ENCODE data around the gene NUP133. TPM values are rescaled to one million over a fixed set of nuclear protein-coding genes. Genes with fewer than 3 reads are reported as not detected.
A peak's percentile ranks its signal among the peaks of the same experiment; 100 is the strongest.
"Not testable (repeated sequence)": the region's sequence is repeated elsewhere in the genome, so short reads cannot be mapped to it uniquely, and the experiment has no call there.

Gene NUP133
- total RNA-seq, 1 experiment from 2014 or later: 38.7 TPM

DNA sequence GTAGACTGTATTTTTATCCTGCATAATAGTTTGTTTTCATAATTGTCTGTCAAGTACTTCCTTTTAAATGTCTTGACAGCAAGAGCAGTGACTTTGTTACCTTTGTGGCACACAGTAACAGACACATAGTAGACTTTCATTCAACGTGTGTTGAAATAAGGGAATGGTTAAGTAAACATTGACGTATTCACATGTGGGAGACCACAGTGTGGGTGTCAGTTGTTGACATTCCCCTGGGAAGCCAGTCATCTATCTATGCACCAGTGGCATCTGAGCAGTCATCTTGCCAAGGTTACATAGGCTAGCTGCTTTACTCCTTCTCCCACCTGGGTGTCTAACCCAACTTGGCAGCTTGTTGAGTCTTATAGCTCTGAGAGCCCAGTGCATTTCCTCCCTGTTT is 1.4 kb upstream of the NUP133 start:
- no peak for DNase-seq (ENCODE audit: low read depth)

DNA sequence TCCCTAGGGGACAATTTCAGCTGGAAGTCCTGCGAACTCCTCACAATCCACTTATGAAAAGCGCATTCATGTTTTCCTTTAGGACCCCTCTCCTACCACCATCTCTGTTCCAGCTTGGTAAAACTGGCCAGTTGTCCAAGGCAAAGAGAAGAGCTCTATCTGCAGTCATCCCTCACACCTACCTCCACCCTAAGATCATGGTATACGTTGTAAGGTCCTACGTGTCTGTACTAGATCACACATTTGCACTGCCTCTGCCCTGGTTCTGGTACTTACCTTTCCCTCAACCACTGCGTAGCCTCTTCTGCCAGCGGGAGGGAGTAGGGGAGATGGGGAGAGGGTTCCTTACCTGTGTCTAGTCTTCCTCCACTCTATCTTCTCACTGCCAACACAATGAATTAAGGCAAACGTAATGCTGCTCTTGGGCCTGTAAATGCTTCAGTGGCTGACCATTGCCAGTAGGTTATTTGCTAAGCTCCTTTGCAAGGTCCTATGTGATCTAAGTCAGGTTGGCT is 739 bp upstream of the NUP133 start:
- no peak for DNase-seq (ENCODE audit: low read depth)

DNA sequence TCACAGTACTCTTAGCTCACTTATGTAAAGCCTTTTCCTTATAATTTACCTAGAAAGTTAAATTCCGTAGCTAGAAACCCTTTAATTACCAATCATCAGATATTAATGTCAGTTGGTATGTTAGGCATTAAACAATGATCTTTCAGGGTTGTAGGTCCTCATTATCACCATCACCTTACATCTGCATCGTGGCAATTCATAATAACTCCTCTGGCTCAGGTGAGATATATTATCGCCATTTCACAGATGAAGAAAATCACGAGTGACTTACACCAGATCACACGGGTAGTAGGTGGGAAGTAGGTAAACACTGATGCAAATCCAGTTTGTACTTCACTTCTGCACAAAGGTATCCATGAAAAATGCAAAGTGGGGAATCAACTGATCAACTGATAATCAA is 639 bp downstream of the NUP133 start:
- no peak for DNase-seq (ENCODE audit: low read depth)

DNA sequence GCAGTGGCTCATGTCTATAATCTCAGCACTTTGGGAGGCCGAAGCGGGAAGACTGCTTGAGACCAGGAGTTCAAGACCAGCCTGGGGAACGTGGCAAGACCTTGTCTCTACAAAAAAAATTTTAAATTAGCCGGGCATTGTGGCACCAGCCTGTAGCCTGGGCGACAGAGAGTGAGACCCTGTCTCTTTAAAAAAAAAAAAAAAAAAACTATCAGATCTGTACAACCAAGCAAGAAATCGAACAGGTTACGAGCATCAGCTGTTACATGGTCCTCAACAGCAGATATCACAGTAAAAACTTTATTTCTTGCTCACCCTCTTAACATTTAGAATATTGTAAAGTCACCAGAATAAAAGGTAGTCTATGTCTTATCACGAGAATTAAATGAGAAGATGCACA is 1.5 kb downstream of the NUP133 start:
- no peak for DNase-seq (ENCODE audit: low read depth)

DNA sequence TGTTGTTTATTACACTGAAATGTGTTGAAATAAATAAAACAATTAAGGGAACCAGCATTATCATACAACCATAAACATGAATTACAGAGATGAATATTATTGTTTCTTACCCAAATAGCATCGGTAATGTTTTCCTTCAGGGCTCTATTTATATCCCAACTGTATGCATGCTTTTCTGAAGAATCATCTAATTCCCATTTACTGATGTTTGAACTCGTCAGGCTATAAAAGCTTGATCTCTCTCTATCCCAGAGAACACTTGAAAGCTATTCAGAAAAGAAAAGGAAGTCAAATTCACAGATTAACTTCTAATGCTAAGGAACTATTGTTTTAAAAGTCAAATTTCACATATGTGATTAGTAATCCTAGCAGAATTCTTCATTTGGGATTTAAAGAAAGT is 12.4 kb downstream of the NUP133 start:
- no peak for DNase-seq (ENCODE audit: low read depth)

DNA sequence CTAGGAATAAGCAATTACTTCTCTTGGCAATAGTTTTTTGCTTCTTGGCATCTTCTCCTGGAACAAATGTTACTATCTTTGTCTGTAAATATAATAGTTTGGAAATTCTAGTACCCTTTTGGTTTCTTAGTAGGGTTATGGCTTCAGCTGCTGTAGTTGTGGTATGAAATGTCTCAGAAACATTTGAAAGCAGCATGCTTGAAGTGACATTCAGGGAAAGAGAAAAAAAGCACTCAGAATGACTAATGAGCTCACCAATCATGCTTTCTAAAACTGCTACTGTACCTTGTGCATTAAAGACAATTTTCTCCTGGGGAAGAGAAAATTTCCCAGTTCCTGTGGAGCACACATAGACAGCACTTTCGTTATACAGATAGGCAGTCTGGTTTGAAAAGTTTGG is 21.0 kb downstream of the NUP133 start:
- DNase-seq (ENCODE audit: low read depth): no peak

DNA sequence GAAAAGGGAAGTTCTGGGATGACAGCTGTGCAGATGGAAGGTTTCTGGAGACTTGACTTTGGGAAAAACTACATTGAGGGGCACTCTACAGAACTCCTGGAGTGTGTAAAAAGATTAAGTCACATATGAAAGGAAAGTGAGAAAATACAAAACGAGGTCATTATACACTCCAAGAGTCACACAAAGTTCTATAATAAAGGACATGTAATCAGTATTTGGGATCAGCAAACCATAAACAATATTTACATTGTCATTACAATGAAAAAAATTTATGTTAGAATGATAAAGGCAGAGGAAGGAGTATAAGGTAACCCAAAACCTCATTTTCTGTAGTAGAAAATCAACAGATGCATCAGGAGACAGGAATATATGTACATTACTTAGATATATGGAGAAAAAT is 22.8 kb downstream of the NUP133 start:
- no peak for DNase-seq (ENCODE audit: low read depth)

DNA sequence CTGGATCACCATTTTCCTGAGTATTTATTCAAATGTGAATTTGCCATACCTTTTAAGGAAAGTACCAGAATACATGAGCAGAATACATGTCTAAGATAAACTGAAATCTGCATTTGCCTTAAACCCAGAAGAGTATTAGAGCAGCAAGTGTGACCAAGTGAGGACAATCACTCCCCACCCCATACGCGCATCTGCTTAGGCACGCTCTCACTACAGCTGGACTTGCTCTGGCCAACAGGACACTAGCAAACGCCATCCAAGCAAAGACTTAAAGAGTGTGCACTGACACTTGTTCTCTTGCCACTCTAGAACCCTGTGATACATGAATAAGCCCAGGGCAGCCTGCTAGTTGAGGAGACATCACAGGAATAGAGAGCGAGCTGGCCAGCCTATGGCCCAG is 25.6 kb downstream of the NUP133 start:
- DNase-seq (ENCODE audit: low read depth): no peak

DNA sequence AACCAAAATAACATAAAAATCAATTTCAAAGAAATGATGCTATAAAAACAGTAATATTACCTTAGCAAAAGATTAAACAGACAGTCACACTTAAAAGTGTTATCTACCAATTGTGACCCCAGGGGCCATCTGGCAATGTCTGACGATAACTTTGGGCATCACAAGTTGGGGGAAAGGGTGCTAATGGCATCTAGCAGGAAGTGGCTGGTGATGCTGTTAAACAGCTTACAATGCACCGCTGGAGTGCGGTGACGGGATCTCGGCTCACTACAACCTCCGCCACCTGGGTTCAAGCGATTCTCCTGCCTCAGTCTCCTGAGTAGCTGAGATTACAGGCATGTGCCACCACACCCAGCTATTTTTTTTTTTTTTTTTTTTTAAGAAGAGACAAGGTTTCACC is 27.6 kb downstream of the NUP133 start:
- DNase-seq (ENCODE audit: low read depth): no peak

DNA sequence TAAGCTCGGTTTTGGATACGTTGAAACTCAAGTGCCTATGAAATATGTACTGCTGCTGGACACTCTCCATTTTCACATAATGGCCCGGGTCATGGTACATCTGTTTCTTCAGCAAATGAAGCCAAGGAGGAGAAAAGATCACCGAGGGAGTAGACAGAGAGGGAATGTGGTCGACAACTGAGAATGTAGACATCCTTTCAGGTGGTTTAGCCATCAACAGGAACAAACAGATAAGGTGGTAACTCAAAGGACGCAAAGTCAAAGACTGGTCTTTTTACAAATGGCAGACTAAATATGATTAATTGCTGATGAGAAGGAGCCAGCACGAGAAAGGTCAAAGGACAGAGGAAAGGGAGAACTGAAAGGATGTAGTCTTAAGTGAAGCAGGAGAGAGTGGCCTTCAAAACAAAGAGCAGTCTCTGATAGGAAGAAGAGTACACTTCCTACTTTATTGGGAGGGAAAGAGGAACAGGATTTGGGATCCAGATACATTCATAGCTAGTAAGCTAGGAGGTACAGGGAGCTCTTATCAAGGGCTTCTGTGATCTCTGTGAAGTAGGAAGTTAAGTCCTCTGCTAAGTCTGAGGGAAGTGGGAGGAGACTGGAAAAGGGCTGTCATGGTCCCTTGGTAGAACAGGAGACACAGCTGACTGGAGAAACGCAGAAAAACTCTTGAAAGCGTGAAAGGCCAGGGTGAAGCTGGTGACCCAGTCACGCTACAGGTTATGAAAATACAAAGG is 28.3 kb downstream of the NUP133 start:
- no peak for DNase-seq (ENCODE audit: low read depth)

DNA sequence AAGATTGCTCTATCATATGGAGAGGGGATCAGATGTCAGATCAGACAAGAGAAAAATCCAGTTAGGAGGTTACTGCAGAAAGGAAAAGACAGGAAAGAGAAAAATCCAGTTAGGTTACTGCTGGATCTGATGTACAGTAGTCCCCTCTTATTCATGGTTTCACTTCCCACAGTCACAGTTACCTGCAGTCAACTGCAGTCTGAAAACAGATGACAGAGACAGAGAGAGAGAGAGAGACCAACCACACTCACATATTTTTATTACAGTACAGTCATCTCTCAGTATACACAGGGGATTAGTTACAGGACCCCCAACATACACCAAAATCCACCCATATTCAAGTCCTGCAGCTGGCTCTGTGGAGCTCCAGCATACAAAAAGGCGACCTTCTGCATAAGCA is 29.3 kb downstream of the NUP133 start:
- DNase-seq (ENCODE audit: low read depth): no peak

DNA sequence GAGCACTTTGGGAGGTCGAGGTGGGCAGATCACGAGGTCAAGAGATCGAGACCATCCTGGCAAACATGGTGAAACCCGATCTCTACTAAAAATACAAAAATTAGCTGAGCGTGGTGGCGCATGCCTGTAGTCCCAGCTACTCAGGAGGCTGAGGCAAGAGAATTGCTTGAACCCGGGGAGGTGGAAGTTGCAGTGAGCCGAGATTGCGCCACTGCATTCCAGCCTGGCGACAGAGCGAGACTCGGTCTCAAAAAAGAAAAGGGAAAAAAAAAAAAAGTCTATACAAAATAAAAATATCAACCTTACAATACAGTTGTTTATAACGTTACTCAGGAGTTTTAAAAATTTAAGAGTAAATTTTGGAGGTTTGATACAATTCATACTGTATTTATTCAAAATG is 32.3 kb downstream of the NUP133 start:
- not testable (repeated sequence) for DNase-seq (ENCODE audit: low read depth)

DNA sequence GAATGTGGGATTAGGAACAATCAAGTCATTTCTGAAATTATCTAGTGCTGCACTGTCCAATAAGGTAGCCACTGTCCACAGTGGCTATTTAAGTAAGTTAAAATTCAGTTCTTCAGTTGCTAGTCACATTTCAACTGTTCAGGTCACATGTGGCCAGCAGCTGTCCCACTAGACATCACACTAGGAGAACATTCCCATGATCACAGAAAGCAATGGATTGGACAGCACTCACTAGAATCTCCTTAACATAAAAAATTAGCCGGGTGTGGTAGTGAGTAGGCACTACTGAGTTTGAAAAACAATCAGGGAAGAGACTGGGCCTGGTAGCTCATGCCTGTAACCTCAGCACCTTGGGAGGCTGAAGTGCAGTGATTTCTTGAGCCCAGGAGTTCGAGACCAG is 33.6 kb downstream of the NUP133 start:
- no peak for DNase-seq (ENCODE audit: low read depth)

DNA sequence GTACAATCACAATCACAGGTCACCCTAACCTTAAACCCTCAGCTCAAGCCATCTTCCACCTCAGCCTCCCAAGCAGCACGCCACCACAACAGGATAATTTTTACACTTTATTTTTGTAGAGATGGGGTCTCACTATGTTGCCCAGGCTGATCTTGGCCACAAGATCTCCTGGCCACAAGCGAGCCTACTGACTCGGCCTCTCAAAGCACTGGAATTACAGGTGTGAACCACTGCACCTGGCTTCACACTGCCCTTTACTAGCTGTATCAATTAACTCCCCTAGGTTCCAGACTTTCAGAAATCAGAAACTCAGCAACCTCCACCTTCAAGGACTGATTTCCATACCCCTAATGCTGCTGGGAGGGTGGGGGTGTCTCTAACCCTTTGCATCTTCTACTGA is 37.0 kb downstream of the NUP133 start:
- DNase-seq (ENCODE audit: low read depth): no peak

DNA sequence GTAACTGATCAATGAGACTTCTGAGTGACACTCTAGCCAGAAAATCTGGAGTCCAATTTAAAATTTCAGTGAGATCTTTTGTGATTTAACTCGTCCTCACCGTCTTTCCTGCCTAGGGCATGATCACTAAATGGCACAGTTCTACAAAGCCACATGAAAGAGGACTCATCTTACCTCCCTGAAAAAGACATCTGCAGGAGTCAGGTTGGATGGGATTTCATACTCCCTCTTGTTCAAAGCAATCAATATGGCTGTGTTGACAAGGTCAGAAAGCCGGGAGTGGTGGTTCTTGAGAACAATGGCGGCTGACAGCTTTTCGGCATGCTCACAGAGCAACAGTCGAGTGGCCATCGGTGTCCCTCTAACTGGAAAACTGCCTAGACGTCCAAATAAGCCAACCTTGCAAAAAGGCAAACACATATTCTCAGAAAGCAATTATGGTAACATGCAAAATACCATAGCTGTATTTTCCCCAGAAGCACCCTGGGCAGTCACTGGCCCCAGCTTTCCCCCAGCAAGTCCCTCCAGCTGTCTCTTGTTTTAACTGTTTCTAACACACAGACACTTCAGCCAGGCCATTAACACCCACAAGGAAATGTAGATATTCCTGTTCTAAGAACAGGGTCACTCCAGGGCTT is 37.6 kb downstream of the NUP133 start:
- no peak for DNase-seq (ENCODE audit: low read depth)

DNA sequence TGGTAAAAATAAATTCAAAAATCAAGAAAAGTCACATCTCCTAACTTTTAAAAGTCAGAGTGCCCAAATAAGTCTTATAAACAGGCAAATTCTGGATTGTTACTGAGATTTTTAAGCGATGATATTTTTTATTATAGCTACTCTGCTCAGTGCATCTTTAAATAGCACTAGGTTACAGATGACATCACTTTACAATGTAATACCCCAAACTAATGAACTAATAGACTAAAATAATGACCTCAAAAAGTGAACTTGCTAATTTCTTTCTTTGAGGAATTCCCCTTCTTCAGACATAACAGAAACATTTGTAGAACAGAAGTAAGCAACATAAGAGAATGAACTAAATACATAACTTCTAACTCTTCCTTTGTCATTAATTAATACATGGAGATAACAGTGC is 41.3 kb downstream of the NUP133 start:
- DNase-seq (ENCODE audit: low read depth): no peak

DNA sequence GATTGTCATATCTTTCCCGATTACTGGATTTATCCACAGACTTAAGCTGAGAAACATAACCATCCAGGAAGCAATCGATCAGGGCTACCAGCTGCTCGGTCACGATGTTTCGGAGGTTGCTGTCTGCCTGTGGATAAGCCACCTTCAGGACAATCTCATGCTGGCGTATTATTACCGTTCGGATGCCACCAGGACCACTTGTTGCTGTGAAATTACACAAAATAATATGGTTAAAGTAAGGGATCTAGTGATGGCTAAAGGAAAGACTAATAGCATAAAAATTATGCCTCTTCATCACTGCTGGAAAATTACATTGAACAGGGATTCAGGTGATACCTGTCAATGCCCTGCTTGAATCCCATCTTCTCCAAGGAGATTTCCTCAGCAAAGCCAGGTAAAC is 43.5 kb downstream of the NUP133 start:
- DNase-seq (ENCODE audit: low read depth): no peak

DNA sequence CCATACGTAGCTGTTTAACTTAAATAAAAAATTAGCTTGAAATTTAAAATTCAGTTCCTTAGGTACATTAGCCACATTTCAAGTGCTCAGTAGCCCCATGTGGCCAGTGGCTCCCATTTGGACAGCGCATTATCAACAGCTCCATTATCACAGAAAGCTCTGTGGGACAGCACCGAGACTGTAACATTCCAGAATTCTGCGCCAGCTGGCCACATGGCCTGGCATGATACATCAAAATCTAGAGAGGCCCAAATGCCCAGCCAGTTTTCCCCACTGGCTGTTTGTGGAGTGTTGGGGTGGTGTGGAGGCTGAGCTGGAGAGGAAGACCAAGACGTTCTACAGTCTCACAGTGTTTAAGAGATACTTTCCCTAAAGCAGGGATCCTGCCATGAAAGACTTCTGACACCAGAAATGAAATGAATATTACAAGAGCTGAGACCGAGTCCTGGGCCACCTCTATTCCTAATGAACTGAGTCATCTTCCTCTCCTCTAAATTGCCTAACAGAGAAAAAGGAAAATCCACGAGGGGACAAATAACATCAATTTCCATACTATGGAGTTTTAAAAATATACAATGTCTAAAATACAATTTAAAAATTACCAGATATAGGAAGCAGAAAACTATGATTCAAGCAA is 47.0 kb downstream of the NUP133 start:
- no peak for DNase-seq (ENCODE audit: low read depth)

DNA sequence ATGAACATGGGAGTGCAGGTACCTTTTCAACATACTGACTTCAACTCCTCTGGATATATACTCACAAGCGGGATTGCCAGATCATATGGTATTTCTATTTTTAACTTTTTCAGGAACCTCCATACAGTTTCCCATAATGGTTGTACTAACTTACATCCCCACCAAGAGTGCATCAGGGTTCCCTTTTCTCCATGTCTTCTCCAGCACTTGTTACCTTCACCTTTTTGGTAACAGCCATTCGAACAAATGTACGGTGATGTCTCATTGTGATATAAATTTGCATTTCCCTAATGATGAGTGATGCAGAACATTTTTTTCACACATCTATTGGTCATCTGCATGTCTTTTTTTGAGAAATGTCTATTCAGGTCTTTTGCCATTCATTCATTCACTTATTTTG is 48.3 kb downstream of the NUP133 start:
- no peak for DNase-seq (ENCODE audit: low read depth)

DNA sequence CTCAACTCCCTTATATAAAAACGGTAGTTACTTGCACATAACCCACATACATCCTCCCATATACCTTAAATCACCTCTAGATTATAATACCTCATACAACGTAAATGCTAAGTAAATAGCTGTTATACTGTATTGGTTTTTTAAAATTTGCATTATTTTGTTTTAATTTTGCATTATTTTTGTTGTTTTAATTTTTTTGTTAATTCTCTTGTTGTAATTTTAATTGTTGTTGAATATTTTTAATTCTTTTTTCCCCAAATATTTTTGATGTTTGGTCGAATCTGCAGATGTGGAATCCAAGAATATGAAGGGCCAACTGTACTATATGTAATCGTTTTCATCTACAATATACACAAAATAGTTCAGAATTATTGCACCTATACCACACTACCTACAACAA is 50.7 kb downstream of the NUP133 start:
- no peak for DNase-seq (ENCODE audit: low read depth)

DNA sequence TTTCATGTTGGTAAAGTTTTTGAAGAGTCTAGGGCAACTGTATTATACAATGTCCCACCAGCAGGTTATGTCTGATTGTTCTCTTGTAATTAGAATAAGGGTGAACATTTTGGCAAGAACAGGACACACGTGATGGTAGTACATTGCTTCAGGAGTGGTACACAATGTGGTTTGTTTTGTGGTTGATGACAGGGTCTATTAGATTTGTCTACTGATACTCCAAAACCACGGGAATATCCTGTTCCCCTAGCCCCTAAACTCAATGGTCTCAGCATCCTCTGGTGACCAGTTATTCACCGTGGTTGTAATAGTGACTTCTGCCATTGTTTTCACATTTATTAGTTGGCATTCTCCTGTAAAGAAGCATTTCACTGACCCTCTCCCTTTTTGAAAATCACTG is 52.1 kb downstream of the NUP133 start:
- peak; percentile 36 for DNase-seq (ENCODE audit: low read depth)

DNA sequence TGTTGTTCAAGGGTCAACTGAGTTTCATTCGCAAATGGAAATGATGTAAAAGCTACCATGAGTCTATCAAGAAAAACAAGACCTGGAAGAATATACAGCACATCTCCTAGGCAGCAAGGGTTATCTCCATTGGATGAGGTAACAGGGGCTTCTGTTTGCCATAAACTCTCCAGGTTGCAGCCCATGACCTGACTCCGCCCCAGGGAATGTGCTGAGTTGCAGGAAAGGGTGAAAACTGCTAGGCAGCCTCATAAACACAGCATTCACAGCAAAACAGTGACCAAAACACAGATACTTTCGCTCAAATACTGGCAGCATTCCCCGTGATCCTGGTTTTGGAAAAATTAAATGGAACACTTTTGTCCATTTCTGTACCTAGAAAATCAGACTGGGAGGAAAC is 54.1 kb downstream of the NUP133 start:
- no peak for DNase-seq (ENCODE audit: low read depth)
